GM12878 (cell line): ENCODE measurements around the gene FCF1. TPM values are rescaled to one million over a fixed set of nuclear protein-coding genes. Genes with fewer than 3 reads are reported as not detected.
A peak's percentile ranks its signal among the peaks of the same experiment; 100 is the strongest.

Source experiments
- ATAC-seq: fragments of 200-7000 bp; cut with Tn5 transposase; 3 replicates; pipeline ENCODE4 v1.9.1; 2020; ENCODE audit warnings: mild to moderate bottlenecking, moderate library complexity
- BruUV-seq: library from RNA; stranded (reverse); fragments of 400-500 nt; replicated peaks from 2 replicates; lab custom pipeline; 2021; lab: Mats Ljungman, UMichigan
- CTCF ChIA-PET: fragments of 300-600 bp; sonication (Branson Sonifier 250); formaldehyde crosslinking; extraction: SDS; loops from one replicate; lab custom pipeline; 2021; ENCODE audit warnings: inconsistent platforms; lab: Yijun Ruan, JAX
- POLR2A ChIA-PET: fragments of 350-600 bp; formaldehyde crosslinking; extraction: SDS; loops from one replicate; lab custom pipeline; 2021; ENCODE audit warnings: inconsistent platforms; lab: Charles Lee
- RAD21 ChIA-PET: fragments of 300-600 bp; sonication (Branson Sonifier 250); formaldehyde crosslinking; loops from one replicate; lab custom pipeline; 2023; ENCODE audit warnings: antibody characterized with exemption; ENCODE audit not compliant: unreplicated experiment; lab: Charles Lee
- SMC1A ChIA-PET: fragments of 300-600 bp; sonication (Branson Sonifier 250); formaldehyde crosslinking; loops from one replicate; lab custom pipeline; 2023; ENCODE audit not compliant: unreplicated experiment, uncharacterized antibody; lab: Charles Lee
- DNase-seq: peaks from one replicate; pipeline ENCODE4 v3.0.0-alpha.2; 2011; ENCODE audit warnings: low read depth, low spot score
- FAIRE-seq: peaks from 3 replicates; lab custom pipeline; 2011; peaks lifted over from hg19 to GRCh38; lab: Jason Lieb, UNC
- H2AFZ ChIP-seq: 2 replicates; pipeline ENCODE4 v1.6.0; 2011; ENCODE audit warnings: low read depth, low read length, control low read depth; ENCODE audit not compliant: control insufficient read depth
- H3K27ac ChIP-seq: 2 replicates; pipeline ENCODE4 v1.5.1; 2011; ENCODE audit warnings: control low read depth; ENCODE audit not compliant: control insufficient read depth, insufficient read depth
- H3K27me3 ChIP-seq, 2 experiments: replicated peaks in 1 of 2; 2 replicates each; pipeline versions ENCODE4 v1.6.0 to v1.6.1; 2011; ENCODE audit warnings: low read length in 1 of 2; ENCODE audit not compliant: control insufficient read depth in 2 of 2, insufficient read depth in 2 of 2
- H3K36me3 ChIP-seq, 2 experiments: 2 replicates each; pipeline ENCODE4 v1.5.1; 2011; ENCODE audit warnings: low read length in 1 of 2; ENCODE audit not compliant: control insufficient read depth in 2 of 2, insufficient read depth in 2 of 2
- H3K4me1 ChIP-seq: 2 replicates; pipeline ENCODE4 v1.6.1; 2011; ENCODE audit warnings: mild to moderate bottlenecking, low read length, moderate library complexity, mixed read lengths; ENCODE audit not compliant: control insufficient read depth, insufficient read depth
- H3K4me2 ChIP-seq: 2 replicates; pipeline ENCODE4 v1.6.0; 2011; ENCODE audit warnings: control low read depth; ENCODE audit not compliant: control insufficient read depth, insufficient read depth
- H3K4me3 ChIP-seq: fragments of 200-600 bp; sonication (generic); 2 replicates; pipeline ENCODE4 v1.5.1; 2016
- H3K79me2 ChIP-seq: 2 replicates; pipeline ENCODE4 v1.6.0; 2011; ENCODE audit warnings: low read length; ENCODE audit not compliant: control insufficient read depth, insufficient read depth
- H3K9ac ChIP-seq: 2 replicates; pipeline ENCODE4 v1.8.0; 2011; ENCODE audit warnings: low read length, control low read depth, mixed read lengths; ENCODE audit not compliant: control insufficient read depth, insufficient read depth
- H3K9me3 ChIP-seq: replicated peaks from 3 replicates; pipeline ENCODE4 v1.5.1; 2011; ENCODE audit warnings: mild to moderate bottlenecking, low read length; ENCODE audit not compliant: control insufficient read depth, insufficient read depth
- H4K20me1 ChIP-seq: 2 replicates; pipeline ENCODE4 v1.6.0; 2011; ENCODE audit not compliant: control insufficient read depth, insufficient read depth
- BHLHE40 ChIP-seq, 2 experiments: fragments of 450-650 bp in 1 of 2; IDR thresholded peaks; 2 replicates each; pipeline ENCODE4 v1.6.1; 2011 to 2017; ENCODE audit warnings: low read depth in 2 of 2, borderline replicate concordance in 1 of 2, improper control_type of control experiment in 1 of 2, low read length in 1 of 2, mild to moderate bottlenecking in 1 of 2
- CBX3 ChIP-seq: fragments of 200-600 bp; sonication (generic); IDR thresholded peaks from 2 replicates; pipeline ENCODE4 v1.6.1; 2016; ENCODE audit warnings: low read depth, borderline replicate concordance
- CHD1 ChIP-seq: IDR thresholded peaks from 2 replicates; pipeline ENCODE4 v1.6.1; 2012; ENCODE audit warnings: low read depth, low read length, improper control_type of control experiment
- EGR1 ChIP-seq, 2 experiments: IDR thresholded peaks; 1 replicate in 1 of 2; 2 replicates in 1 of 2; pipeline ENCODE4 v1.6.1; 2011 to 2012; ENCODE audit warnings: low read depth in 2 of 2, low read length in 2 of 2, borderline replicate concordance in 1 of 2, mild to moderate bottlenecking in 1 of 2, moderate library complexity in 1 of 2
- ESRRA ChIP-seq: IDR thresholded peaks from 2 replicates; pipeline ENCODE4 v1.6.1; 2012; ENCODE audit warnings: mild to moderate bottlenecking, low read length, improper control_type of control experiment
- HCFC1 ChIP-seq: fragments of 150-350 bp; IDR thresholded peaks from 2 replicates; pipeline ENCODE4 v1.6.1; 2014; ENCODE audit warnings: low read length
- IKZF2 ChIP-seq, 2 experiments: fragments of 450-650 bp; IDR thresholded peaks; 2 replicates each; pipeline ENCODE4 v1.6.1; 2017; ENCODE audit warnings: mild to moderate bottlenecking in 2 of 2, moderate library complexity in 2 of 2
- MTA2 ChIP-seq: fragments of 450-650 bp; IDR thresholded peaks from 2 replicates; pipeline ENCODE4 v1.6.1; 2016; ENCODE audit warnings: low read depth, mild to moderate bottlenecking, moderate library complexity
- POU2F2 ChIP-seq: IDR thresholded peaks from 3 replicates; pipeline ENCODE4 v1.6.1; 2011; ENCODE audit warnings: low read depth, mild to moderate bottlenecking, low read length, borderline replicate concordance
- SIN3A ChIP-seq: IDR thresholded peaks from 2 replicates; pipeline ENCODE4 v1.6.1; 2012; ENCODE audit warnings: low read depth, low read length, improper control_type of control experiment
- TBL1XR1 ChIP-seq: IDR thresholded peaks from 2 replicates; pipeline ENCODE4 v1.6.1; 2012; ENCODE audit warnings: low read depth, low read length, improper control_type of control experiment
- WGBS: methylation state at CpG from one replicate; pipeline ENCODE4 v1.1.6; 2016; ENCODE audit warnings: low lambda C conversion rate; ENCODE audit not compliant: insufficient replicate concordance, insufficient coverage; ENCODE audit errors: missing lambda C conversion rate; 5-methylcytosine and 5-hydroxymethylcytosine counted together
- in situ Hi-C: fragments of 300-500 bp; cut with MboI; formaldehyde crosslinking; loops from 9 replicates; pipeline ENCODE4 v1.14.3; 2018; ENCODE audit warnings: mixed read lengths
- intact Hi-C: fragments of 100-400 bp; cut with micrococcal nuclease; formaldehyde crosslinking; loops from one replicate; pipeline ENCODE4 v1.14.2; 2022; ENCODE audit not compliant: unreplicated experiment
- polyA plus RNA-seq, 11 experiments: library from polyadenylated mRNA; depleted of rRNA in 4 of 11; unstranded in 6 of 11; stranded (reverse) in 5 of 11; fragments of >200 nt; fragmentation: Nextera tagmentation in 4 of 11; fragmentation: Illumina TruSeq in 1 of 11; extraction: Ambion mirVana in 4 of 11; extraction: Trizol in 1 of 11; gene quantifications; 1 replicate in 1 of 11; 2 replicates in 10 of 11; pipeline versions ENCODE4 v1.2.1 to v1.2.3, GENCODE V29; 2011 to 2016; ENCODE audit warnings: inconsistent platforms in 2 of 11, missing spikeins in 2 of 11, low read depth in 1 of 11
- total RNA-seq, 4 experiments: library from RNA; depleted of rRNA in 3 of 4; stranded (reverse); fragments of >200 nt in 3 of 4; fragmentation: Illumina TruSeq in 1 of 4; extraction: Trizol in 1 of 4; gene quantifications; 2 replicates each; pipeline versions ENCODE4 v1.2.1 to v1.2.3, GENCODE V29; 2013 to 2021
- TF ChIP-seq, protein P1 (sequence below): IDR thresholded peaks from 2 replicates; pipeline ENCODE4 v1.6.1; 2012; ENCODE audit warnings: improper control_type of control experiment, low read depth, low read length; ENCODE audit not compliant: insufficient replicate concordance

FCF1 gene
- total and polyA plus RNA-seq, 10 of the 15 experiments (the other 5 are each of a cell fraction or from before 2014, with no cell fraction given), result 6.2 to 88.7 (median 28.5) TPM

DNA sequence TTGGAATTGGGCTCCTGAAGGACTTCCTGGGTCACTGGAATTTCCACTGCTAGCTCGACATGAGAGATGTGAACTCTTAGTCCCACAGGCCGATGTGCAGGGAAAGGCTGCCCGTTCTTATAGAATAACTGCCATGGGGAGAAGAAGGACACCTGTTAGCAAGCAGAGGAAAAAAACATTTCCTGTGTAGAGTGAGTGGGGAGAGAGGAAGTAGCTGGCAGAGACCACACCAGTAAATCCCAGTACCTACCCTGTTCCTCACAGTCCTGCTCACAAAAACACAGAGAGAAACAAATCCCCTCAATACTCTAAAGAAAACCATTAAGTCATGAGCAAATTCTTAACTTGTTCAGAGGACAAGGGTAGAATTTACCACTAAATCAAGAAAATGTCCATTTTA, 29.5 kb upstream of the FCF1 start:
- SMC1A ChIA-PET, result no interaction called here
- intact Hi-C loops (no loop called here), in situ Hi-C loops (no loop called here)
- Histone ChIP-seq H4K20me1 (no peaks in the 10 kb centered on the region), H3K9me3 (no peaks in the 10 kb centered on the region), H3K36me3 (peaks cover 0 to 4% of the 10 kb centered on the region in 2 experiments; a peak in 3 of 4 replicates), H3K79me2 (no peaks in the 10 kb centered on the region), H3K9ac (no peak overlapping the region), H2AFZ (no peak overlapping the region), H3K27me3 (no peaks in the 10 kb centered on the region), H3K27ac (no peak overlapping the region), H3K4me1 (peaks cover 12% of the 10 kb centered on the region), H3K4me3 (no peak overlapping the region), H3K4me2 (no peak overlapping the region)
- FAIRE-seq (no peak), DNase-seq (no peak), ATAC-seq (no peak)
- POLR2A ChIA-PET, result no interaction called here
- CTCF ChIA-PET, result interaction anchor here (1.0 to 1.4 kb wide), 3 partner anchors 12 to 75 kb away, joined by 3 to 7 read pairs (median 3); no protein-coding TSS in a partner anchor
- no peak for TF ChIP-seq ESRRA
- RAD21 ChIA-PET, result no interaction called here
- no TSS peak for BruUV-seq
- WGBS, result 96% methylated on average over 3 of the region's 3 CpGs

DNA sequence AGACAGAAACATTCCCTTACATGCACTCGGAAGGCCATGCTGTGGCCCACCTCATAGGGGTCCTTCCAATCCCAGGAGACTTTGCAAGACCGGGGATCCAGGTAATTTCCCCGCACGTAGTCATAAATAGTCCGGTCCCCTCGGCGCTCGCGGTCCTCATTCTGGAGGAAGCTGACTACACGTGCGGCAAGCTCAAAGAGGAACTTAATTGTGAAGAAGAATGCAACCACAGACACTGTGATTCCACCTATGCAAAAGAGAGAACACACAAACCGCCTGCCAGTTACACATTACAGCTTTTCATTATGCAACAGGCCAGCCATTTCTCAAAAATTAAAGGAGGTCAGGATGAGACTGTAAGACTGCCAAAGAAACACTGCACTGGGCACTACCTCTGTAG, 28.5 kb upstream of the FCF1 start:
- peak; percentile 72 for ATAC-seq
- peaks cover 12% of the 10 kb centered on the region for H3K4me1 ChIP-seq
- peak; percentile 24; the same call in 1 of the 2 replicates for TF ChIP-seq MTA2
- TF ChIP-seq TBL1XR1, result 0 out of 2 replicates have a peak, but pooled peaks have one; percentile 30
- TF ChIP-seq BHLHE40 (IDR thresholded peaks at IDR 0.05; ENCODE audit: borderline replicate concordance in 1 of 2, low read depth in 2 of 2, low read length in 1 of 2), result peak; percentile 94 to 95
- peak; percentile 58; the same call in 1 of the 3 replicates for TF ChIP-seq POU2F2
- TF ChIP-seq IKZF2 (IDR thresholded peaks at IDR 0.05), result peak in 1 of 2 experiments; percentile 33; a peak in 1 of 4 replicates
- TF ChIP-seq CHD1, result no peak
- no peak for TF ChIP-seq HCFC1
- TF ChIP-seq, protein P1, sequence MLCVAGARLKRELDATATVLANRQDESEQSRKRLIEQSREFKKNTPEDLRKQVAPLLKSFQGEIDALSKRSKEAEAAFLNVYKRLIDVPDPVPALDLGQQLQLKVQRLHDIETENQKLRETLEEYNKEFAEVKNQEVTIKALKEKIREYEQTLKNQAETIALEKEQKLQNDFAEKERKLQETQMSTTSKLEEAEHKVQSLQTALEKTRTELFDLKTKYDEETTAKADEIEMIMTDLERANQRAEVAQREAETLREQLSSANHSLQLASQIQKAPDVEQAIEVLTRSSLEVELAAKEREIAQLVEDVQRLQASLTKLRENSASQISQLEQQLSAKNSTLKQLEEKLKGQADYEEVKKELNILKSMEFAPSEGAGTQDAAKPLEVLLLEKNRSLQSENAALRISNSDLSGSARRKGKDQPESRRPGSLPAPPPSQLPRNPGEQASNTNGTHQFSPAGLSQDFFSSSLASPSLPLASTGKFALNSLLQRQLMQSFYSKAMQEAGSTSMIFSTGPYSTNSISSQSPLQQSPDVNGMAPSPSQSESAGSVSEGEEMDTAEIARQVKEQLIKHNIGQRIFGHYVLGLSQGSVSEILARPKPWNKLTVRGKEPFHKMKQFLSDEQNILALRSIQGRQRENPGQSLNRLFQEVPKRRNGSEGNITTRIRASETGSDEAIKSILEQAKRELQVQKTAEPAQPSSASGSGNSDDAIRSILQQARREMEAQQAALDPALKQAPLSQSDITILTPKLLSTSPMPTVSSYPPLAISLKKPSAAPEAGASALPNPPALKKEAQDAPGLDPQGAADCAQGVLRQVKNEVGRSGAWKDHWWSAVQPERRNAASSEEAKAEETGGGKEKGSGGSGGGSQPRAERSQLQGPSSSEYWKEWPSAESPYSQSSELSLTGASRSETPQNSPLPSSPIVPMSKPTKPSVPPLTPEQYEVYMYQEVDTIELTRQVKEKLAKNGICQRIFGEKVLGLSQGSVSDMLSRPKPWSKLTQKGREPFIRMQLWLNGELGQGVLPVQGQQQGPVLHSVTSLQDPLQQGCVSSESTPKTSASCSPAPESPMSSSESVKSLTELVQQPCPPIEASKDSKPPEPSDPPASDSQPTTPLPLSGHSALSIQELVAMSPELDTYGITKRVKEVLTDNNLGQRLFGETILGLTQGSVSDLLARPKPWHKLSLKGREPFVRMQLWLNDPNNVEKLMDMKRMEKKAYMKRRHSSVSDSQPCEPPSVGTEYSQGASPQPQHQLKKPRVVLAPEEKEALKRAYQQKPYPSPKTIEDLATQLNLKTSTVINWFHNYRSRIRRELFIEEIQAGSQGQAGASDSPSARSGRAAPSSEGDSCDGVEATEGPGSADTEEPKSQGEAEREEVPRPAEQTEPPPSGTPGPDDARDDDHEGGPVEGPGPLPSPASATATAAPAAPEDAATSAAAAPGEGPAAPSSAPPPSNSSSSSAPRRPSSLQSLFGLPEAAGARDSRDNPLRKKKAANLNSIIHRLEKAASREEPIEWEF, result no peak
- TF ChIP-seq SIN3A, result no peak
- no peak for TF ChIP-seq EGR1 (IDR thresholded peaks at IDR 0.05; ENCODE audit: borderline replicate concordance in 1 of 2, low read depth in 2 of 2, low read length in 2 of 2)
- TF ChIP-seq CBX3, result no peak

More for the DNA sequence above, 28.5 kb upstream of the FCF1 start:
- no peak overlapping the region; the same call in 1 of the 2 replicates for H3K27ac ChIP-seq
- POLR2A ChIA-PET, result interaction anchor here (0.7 kb wide), 2 partner anchors 67 to 155 kb away, joined by 3 to 5 read pairs; no protein-coding TSS in a partner anchor
- H3K27me3 ChIP-seq, result no peaks in the 10 kb centered on the region
- peak; percentile 36 for DNase-seq
- WGBS, result 39% methylated on average over 12 of the region's 12 CpGs
- no peaks in the 10 kb centered on the region for H3K79me2 ChIP-seq
- H4K20me1 ChIP-seq, result no peaks in the 10 kb centered on the region
- peak; percentile 85 for FAIRE-seq
- no peak overlapping the region for H3K4me3 ChIP-seq
- H3K4me2 ChIP-seq, result peak overlapping the region; percentile 59
- intact Hi-C loops (no loop called here), in situ Hi-C loops (no loop called here)
- H3K36me3 ChIP-seq, result peaks cover 0 to 4% of the 10 kb centered on the region in 2 experiments; a peak in 3 of 4 replicates
- peak overlapping the region; percentile 4 for H2AFZ ChIP-seq
- SMC1A ChIA-PET, result interaction anchor here (1.4 kb wide), 1 partner anchor 21 kb away, joined by 3 read pairs; no protein-coding TSS in a partner anchor
- H3K9ac ChIP-seq, result no peak overlapping the region
- RAD21 ChIA-PET, result no interaction called here
- CTCF ChIA-PET, result interaction anchor here (1.0 to 1.6 kb wide), 5 partner anchors 11 to 176 kb away, joined by 3 to 7 read pairs (median 3); no protein-coding TSS in a partner anchor
- no TSS peak for BruUV-seq
- no peaks in the 10 kb centered on the region for H3K9me3 ChIP-seq
